NCI-H82 treated with DMSO at 0.1 percent for 48 hours (cell line): Measurements from ENCODE around the gene SLC7A1.

Source experiments
- DNase-seq: peaks from one replicate; lab custom pipeline; 2025; ENCODE audit not compliant: unreplicated experiment; lab: John Stamatoyannopoulos, UW

The SLC7A1 gene

GRCh38 chr13:29562786-29563438 is 32.6 kb downstream of the SLC7A1 start:
- DNase-seq: no peak

- DNase-seq: no peak
These were observed 33.6 kb downstream of the SLC7A1 start for GRCh38 chr13:29561918-29562317.

GRCh38 chr13:29556742-29557141 is 38.7 kb downstream of the SLC7A1 start:
- DNase-seq: no peak

GRCh38 chr13:29551214-29551613 is 44.3 kb downstream of the SLC7A1 start:
- DNase-seq: no peak

DNA sequence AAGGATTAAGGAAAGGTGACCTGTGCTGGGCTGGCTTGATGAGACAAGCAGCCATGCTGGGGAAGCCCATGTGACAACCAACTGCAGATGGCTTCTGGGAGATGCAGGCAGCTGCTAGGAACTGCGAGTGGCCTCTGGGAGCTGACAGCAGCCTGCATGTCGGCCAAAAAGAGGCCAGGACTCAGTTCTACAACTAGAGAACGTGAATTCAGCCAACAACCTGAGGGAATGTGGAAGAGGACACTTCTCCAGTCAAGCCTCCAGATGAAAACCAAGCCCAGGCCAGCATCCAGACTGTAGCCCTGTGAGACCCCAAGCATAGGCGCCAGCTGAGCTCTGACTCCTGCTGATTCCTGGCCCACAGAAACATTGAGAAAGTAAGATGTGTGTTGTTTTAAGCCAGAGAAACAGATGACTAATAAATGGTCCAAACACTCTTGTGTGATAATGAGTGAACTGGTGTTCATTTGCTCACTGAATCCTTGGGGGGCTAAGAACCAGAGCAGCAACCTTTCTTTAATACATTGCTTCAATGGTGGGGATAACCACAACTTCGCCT is 45.0 kb downstream of the SLC7A1 start:
- DNase-seq: no peak

DNA sequence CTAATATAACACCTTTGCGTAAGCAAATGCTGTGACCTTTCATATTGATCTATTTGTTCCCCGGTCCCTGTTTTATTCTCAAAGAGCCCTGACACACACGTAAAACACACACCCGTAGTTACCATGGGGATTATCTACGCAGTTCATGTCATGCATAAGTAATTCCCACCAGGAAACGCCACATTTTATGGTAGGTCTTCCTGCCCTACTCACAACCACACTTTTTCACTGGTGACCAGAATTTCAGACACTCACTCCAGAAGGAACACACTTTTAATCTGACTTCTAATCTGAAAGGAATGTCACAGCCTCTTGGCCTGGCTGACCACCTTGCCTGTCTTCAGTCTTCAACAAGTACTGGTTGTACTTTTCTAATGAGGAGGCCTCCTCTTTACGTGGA is 46.8 kb downstream of the SLC7A1 start:
- no peak for DNase-seq

DNA sequence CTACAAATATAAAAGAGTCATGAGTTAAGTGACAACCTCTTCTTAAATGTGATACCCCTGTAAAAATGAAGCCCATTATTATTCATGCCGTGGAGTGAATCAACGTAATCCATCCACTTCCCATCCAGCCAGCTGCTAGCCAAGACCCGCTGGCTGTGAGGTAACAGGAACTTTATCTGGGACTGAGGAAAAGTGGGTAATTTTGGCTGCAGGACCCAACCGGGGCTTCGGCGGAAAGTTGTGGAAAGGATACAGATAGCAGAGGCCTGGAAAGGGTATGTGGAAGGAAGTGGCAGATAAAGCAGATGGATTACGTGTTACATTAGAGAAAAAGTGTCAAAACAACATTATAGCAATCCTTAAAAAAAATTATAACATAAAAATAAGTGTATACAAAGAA is 48.3 kb downstream of the SLC7A1 start:
- no peak for DNase-seq

GRCh38 chr13:29546662-29547061 is 48.8 kb downstream of the SLC7A1 start:
- DNase-seq: no peak

GRCh38 chr13:29545988-29546387 is 49.5 kb downstream of the SLC7A1 start:
- no peak for DNase-seq

DNA sequence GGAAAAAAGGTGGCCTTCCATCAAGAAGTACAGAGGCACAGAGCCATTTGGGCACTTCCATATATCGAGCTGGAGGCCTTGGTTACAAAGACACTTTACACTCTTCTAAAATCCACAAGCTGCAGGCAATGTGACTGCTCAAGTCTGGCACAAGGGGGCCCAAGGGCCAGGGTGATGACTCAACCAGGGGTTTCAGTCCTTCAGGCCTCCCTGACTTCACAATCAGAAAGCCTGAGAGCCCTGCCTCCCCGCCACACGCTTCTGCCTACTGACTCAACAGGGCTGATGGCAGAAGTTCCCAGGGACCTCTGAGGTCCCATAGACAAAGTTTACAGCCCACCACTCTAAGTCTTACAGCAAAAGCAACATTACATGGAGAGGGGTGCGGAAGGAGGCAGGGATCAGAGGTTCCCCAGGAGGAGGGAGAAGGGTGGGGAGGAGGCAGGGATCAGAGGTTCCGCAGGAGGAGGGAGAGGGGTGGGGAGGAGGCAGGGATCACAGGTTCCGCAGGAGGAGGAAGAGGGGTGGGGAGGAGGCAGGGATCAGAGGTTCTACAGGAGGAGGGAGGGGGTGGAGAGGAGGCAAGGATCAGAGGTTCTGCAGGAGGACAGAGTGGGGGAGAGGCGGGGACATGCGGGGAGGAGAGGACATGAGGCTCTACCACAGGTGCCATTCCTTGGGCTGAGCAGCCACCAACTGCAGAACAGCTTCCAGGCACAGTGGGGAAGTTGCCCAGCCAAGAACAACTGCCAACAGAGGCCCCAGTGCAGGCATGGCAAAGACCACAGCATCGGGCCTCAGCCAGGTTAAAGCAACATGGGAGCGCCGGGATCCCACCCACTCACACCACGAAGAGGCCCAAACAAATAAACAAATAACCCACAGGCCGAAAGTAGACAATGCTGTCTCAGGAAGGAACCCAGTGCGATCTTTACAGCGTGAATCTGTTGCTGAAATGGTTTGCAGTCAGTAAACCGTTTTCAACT is 52.0 kb downstream of the SLC7A1 start:
- no peak for DNase-seq

- no peak for DNase-seq
These were observed 53.1 kb downstream of the SLC7A1 start for GRCh38 chr13:29542381-29542780.

GRCh38 chr13:29541400-29541799 is 54.1 kb downstream of the SLC7A1 start:
- DNase-seq: no peak

GRCh38 chr13:29540799-29541198 is 54.7 kb downstream of the SLC7A1 start:
- no peak for DNase-seq

DNA sequence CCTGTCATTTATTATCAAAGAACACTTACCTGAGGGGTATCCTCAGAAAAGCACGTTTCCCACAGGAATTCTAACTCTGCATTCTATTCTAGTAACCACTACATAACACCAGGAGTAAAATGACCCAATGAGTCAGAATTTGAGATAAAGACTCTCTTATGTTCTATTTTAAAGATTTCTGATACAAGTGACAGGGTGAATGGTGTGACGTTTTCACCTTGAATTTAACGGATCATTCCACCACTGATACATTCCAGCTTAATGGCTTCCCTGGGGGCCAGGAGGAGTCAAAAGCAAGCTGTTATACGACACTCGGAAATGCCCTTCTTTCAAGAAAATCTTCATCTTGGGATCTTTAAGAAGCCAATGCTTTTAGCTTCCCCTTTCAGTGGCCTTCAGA is 55.2 kb downstream of the SLC7A1 start:
- no peak for DNase-seq

- DNase-seq: no peak
These were observed 55.6 kb downstream of the SLC7A1 start for GRCh38 chr13:29539856-29540255.

- DNase-seq: no peak
These were observed 56.8 kb downstream of the SLC7A1 start for GRCh38 chr13:29538652-29539040.

DNA sequence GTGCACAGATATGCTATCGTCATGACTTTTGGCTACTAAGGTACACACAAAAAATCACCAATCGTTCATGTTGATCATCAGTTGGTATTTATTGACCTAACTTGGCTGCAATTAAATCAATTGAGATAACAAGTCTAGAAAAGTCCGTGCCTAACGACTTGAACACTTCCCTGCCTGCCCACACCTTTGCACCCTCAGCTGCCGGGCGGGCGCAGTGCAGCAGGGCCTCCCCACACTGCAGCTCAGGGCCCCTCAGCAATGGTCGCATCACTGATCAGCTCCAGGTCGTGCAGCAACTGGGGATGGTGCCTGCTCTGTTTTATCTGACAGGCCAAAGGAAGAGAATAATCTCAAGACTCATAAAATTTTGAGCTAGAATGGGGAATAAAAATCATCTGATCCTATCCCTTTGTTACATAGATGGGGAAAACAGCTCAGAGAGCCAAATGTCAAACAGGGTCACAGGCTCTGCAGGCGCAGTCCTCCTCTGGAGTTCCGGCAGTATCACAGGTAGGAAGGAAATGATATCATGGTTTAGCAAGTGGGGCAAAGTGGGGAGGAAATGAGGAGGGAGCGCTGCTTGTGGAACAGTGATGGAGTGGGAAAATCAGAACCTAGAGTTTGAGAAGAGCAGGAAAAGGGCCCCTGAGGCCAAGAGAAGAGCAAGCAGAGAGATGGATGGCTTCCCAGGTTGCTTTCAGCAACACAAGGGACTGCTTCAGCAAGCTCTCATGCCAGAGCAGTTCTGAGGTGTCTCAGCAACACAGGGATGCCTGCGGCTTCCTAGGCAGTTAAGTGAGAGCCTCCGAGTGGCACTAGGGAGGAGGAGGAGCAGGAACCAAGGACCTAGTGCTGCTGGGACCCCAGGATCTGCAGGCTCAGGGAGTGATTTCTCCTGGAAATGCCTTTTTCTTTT is 57.5 kb downstream of the SLC7A1 start:
- DNase-seq: no peak

DNA sequence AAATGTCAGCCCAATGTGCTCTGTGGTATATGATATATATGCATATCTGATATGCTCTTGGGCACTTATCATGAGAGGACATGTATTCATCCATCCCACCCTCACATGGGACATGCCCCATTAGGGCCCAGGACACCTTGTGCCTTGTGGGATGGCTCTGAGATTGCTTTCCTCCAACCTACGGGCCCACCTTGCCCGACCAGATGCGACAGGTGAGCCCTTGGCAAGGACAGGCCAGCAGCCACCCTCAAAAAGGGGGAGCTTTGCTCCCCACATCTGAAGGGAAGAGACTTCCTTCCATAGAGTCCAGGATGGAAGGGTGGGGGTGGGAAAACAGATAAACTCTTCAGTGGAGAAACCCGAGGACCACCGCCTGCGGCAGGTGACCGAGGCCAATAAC is 58.6 kb downstream of the SLC7A1 start:
- no peak for DNase-seq

GRCh38 chr13:29535663-29536655 is 59.5 kb downstream of the SLC7A1 start:
- no peak for DNase-seq

GRCh38 chr13:29534083-29534482 is 61.4 kb downstream of the SLC7A1 start:
- no peak for DNase-seq
